Stimulated activated naive CD8-positive, alpha-beta T cell treated with anti-CD3 and anti-CD28 coated beads, Interleukin-15, Interleukin-2, amounts not matched to agents 100 U/mL and 50 U/mL, for 24 hours (primary cell): ENCODE data around the gene TNS3.
"Not testable (repeated sequence)": the region's sequence is repeated elsewhere in the genome, so short reads cannot be mapped to it uniquely, and the experiment has no call there.

Source experiments
- ATAC-seq: fragments of 150-1000 bp; cut with Tn5 transposase; one replicate; pipeline ENCODE4 v1.10.0; 2021
- DNase-seq: peaks from one replicate; pipeline ENCODE4 v3.0.0; 2021

The TNS3 gene

GRCh38 chr7:47471358-47471703 is 110.6 kb downstream of the TNS3 start:
- DNase-seq (no peak), ATAC-seq (no peak)

GRCh38 chr7:47470567-47471357 is 111.1 kb downstream of the TNS3 start:
- no peak for DNase-seq

GRCh38 chr7:47469846-47470245 is 112.1 kb downstream of the TNS3 start:
- not testable (repeated sequence) for ATAC-seq, DNase-seq

More at GRCh38 chr7:47470567-47471357, 111.1 kb downstream of the TNS3 start:
- ATAC-seq = no peak

- DNase-seq (no peak), ATAC-seq (no peak)
Observed at GRCh38 chr7:47466832-47467231, 115.1 kb downstream of the TNS3 start.

- DNase-seq = no peak
Observed at GRCh38 chr7:47465191-47465590, 116.7 kb downstream of the TNS3 start.

GRCh38 chr7:47464266-47464665 is 117.6 kb downstream of the TNS3 start:
- DNase-seq (no peak), ATAC-seq (no peak)

More at GRCh38 chr7:47465191-47465590, 116.7 kb downstream of the TNS3 start:
- ATAC-seq = no peak

GRCh38 chr7:47461746-47462145 is 120.2 kb downstream of the TNS3 start:
- ATAC-seq (no peak), DNase-seq (no peak)

GRCh38 chr7:47461161-47461560 is 120.8 kb downstream of the TNS3 start:
- no peak for DNase-seq
- no peak for ATAC-seq

GRCh38 chr7:47460251-47460989 is 121.5 kb downstream of the TNS3 start:
- no peak for DNase-seq
- ATAC-seq = no peak

GRCh38 chr7:47458486-47458885 is 123.4 kb downstream of the TNS3 start:
- no peak for ATAC-seq
- DNase-seq = no peak

GRCh38 chr7:47458057-47458456 is 123.9 kb downstream of the TNS3 start:
- ATAC-seq (no peak), DNase-seq (no peak)

- DNase-seq = no peak
- no peak for ATAC-seq
Observed at GRCh38 chr7:47456210-47456955, 125.5 kb downstream of the TNS3 start.

GRCh38 chr7:47455872-47456185 is 126.1 kb downstream of the TNS3 start:
- DNase-seq (no peak), ATAC-seq (no peak)

GRCh38 chr7:47454974-47455871 is 126.7 kb downstream of the TNS3 start:
- ATAC-seq (no peak), DNase-seq (no peak)

- no peak for ATAC-seq
- no peak for DNase-seq
Observed at GRCh38 chr7:47454069-47454973, 127.6 kb downstream of the TNS3 start.

- DNase-seq (no peak), ATAC-seq (no peak)
Observed at GRCh38 chr7:47453093-47454061, 128.5 kb downstream of the TNS3 start.

- no peak for ATAC-seq
Observed at GRCh38 chr7:47452715-47453092, 129.2 kb downstream of the TNS3 start.

GRCh38 chr7:47452295-47452694 is 129.6 kb downstream of the TNS3 start:
- no peak for DNase-seq
- no peak for ATAC-seq

More at GRCh38 chr7:47452715-47453092, 129.2 kb downstream of the TNS3 start:
- no peak for DNase-seq

GRCh38 chr7:47451851-47452205 is 130.1 kb downstream of the TNS3 start:
- DNase-seq = no peak
- ATAC-seq = no peak
